Left ventricle myocardium inferior (tissue), 1 donor: ENCODE results near the gene KCNQ2. TPM values are rescaled to one million over a fixed set of nuclear protein-coding genes. Genes with fewer than 3 reads are reported as not detected.

ENCODE experiments used
- DNase-seq: peaks from one replicate; pipeline ENCODE4 v3.0.0-alpha.2; 2020
- H3K27ac ChIP-seq: fragments of 200-600 bp; replicated peaks from 2 replicates; pipeline ENCODE4 v1.8.0; 2021
- H3K27me3 ChIP-seq: fragments of 200-600 bp; 2 replicates; pipeline ENCODE4 v1.8.0; 2021; ENCODE audit warnings: low read depth
- H3K36me3 ChIP-seq: fragments of 200-600 bp; 2 replicates; pipeline ENCODE4 v1.8.0; 2021
- H3K4me1 ChIP-seq: fragments of 200-600 bp; 2 replicates; pipeline ENCODE4 v1.8.0; 2021
- H3K4me3 ChIP-seq: fragments of 200-600 bp; 2 replicates; pipeline ENCODE4 v1.8.0; 2021; ENCODE audit warnings: mild to moderate bottlenecking, moderate library complexity
- H3K9me3 ChIP-seq: fragments of 200-600 bp; replicated peaks from 2 replicates; pipeline ENCODE4 v1.8.0; 2021
- CTCF ChIP-seq: fragments of 200-600 bp; IDR thresholded peaks from 2 replicates; pipeline ENCODE4 v1.8.0; 2021; ENCODE audit warnings: antibody characterized with exemption, mild to moderate bottlenecking, borderline replicate concordance
- intact Hi-C: fragments of 100-400 bp; cut with micrococcal nuclease; formaldehyde crosslinking; loops from one replicate; pipeline ENCODE4 v1.11.0; 2022
- total RNA-seq: library from RNA; stranded (reverse); fragmentation: NEBNext Ultra II Directional; extraction: Animal tissue kit (Norgen Biotek cat#: 25700); gene quantifications from one replicate; pipeline ENCODE4 v1.2.1, GENCODE V29; 2021
- donor health status: DM: no; HTN: yes; CAD: no; lungs with severe emphysema.

The KCNQ2 gene
- total RNA-seq, 1 donor from 2014 or later: 2.3 TPM

- intact Hi-C loops: no loop called here
- no peak overlapping the region for H3K4me3 ChIP-seq
- TF ChIP-seq CTCF: no peak
- peaks cover 92% of the 10 kb centered on the region for H3K27me3 ChIP-seq
- H3K4me1 ChIP-seq: peaks cover 48% of the 10 kb centered on the region
- H3K9me3 ChIP-seq: peaks cover 4% of the 10 kb centered on the region
- peaks cover 30% of the 10 kb centered on the region for H3K36me3 ChIP-seq
- no peak overlapping the region for H3K27ac ChIP-seq
- no peak for DNase-seq
These were observed 13.9 kb upstream of the KCNQ2 start for GRCh38 chr20:63486300-63486855.

- H3K4me3 ChIP-seq: no peak overlapping the region
- peak overlapping the region; percentile 50 for H3K27ac ChIP-seq
- DNase-seq: no peak
- H3K4me1 ChIP-seq: peaks cover 40% of the 10 kb centered on the region
- intact Hi-C loops: no loop called here
- peaks cover 4% of the 10 kb centered on the region for H3K9me3 ChIP-seq
- peaks cover 14% of the 10 kb centered on the region for H3K36me3 ChIP-seq
- no peak for TF ChIP-seq CTCF
- peaks cover 92% of the 10 kb centered on the region for H3K27me3 ChIP-seq
These were observed 12.4 kb upstream of the KCNQ2 start for GRCh38 chr20:63484651-63485403.

GRCh38 chr20:63484236-63484635, 11.8 kb upstream of the KCNQ2 start:
- H3K36me3 ChIP-seq: peaks cover 12% of the 10 kb centered on the region
- H3K9me3 ChIP-seq: peaks cover 4% of the 10 kb centered on the region
- intact Hi-C loops: no loop called here
- H3K4me1 ChIP-seq: peaks cover 40% of the 10 kb centered on the region
- TF ChIP-seq CTCF: no peak
- peak overlapping the region; percentile 50 for H3K27ac ChIP-seq
- DNase-seq: no peak
- H3K27me3 ChIP-seq: peaks cover 92% of the 10 kb centered on the region
- H3K4me3 ChIP-seq: no peak overlapping the region

GRCh38 chr20:63483834-63484233, 11.4 kb upstream of the KCNQ2 start:
- H3K4me1 ChIP-seq: peaks cover 39% of the 10 kb centered on the region
- intact Hi-C loops: no loop called here
- H3K27ac ChIP-seq: peak overlapping the region; percentile 50

GRCh38 chr20:63482021-63482587, 9.6 kb upstream of the KCNQ2 start:
- peaks cover 4% of the 10 kb centered on the region for H3K9me3 ChIP-seq
- peaks cover 32% of the 10 kb centered on the region for H3K4me1 ChIP-seq
- TF ChIP-seq CTCF: no peak
- intact Hi-C loops: no loop called here
- H3K27ac ChIP-seq: no peak overlapping the region
- H3K4me3 ChIP-seq: no peak overlapping the region
- H3K27me3 ChIP-seq: peaks cover 94% of the 10 kb centered on the region
- DNase-seq: no peak
- H3K36me3 ChIP-seq: no peaks in the 10 kb centered on the region

More at GRCh38 chr20:63483834-63484233, 11.4 kb upstream of the KCNQ2 start:
- no peak for DNase-seq
- peak; percentile 30 for TF ChIP-seq CTCF
- Histone ChIP-seq H3K27me3 (peaks cover 92% of the 10 kb centered on the region), H3K36me3 (peaks cover 8% of the 10 kb centered on the region), H3K9me3 (peaks cover 4% of the 10 kb centered on the region), H3K4me3 (no peak overlapping the region)
